Liver (tissue), 3 donors: Measurements from ENCODE around the gene KHK.

Source experiments
- FOXA1 ChIP-seq: IDR thresholded peaks from 2 replicates; pipeline ENCODE4 v1.6.1; 2016; ENCODE audit warnings: antibody characterized with exemption
- FOXA2 ChIP-seq: IDR thresholded peaks from 2 replicates; pipeline ENCODE4 v1.6.1; 2016; ENCODE audit warnings: antibody characterized with exemption
- GABPA ChIP-seq, 2 donors: IDR thresholded peaks in 1 of 2; conservative IDR thresholded peaks in 1 of 2; 2 replicates each; pipeline ENCODE4 v1.6.1; 2016; ENCODE audit warnings: antibody characterized with exemption in 2 of 2, mild to moderate bottlenecking in 1 of 2, moderate library complexity in 1 of 2
- RAD21 ChIP-seq, 2 donors: IDR thresholded peaks; 2 replicates each; pipeline ENCODE4 v1.6.1; 2016; ENCODE audit warnings: antibody characterized with exemption in 2 of 2, mild to moderate bottlenecking in 2 of 2
- REST ChIP-seq: IDR thresholded peaks from 2 replicates; pipeline ENCODE4 v1.6.1; 2016; ENCODE audit warnings: antibody characterized with exemption, mild to moderate bottlenecking
- SP1 ChIP-seq: IDR thresholded peaks from 2 replicates; pipeline ENCODE4 v1.6.1; 2018; ENCODE audit warnings: antibody characterized with exemption, mild to moderate bottlenecking
- TAF1 ChIP-seq: conservative IDR thresholded peaks from 2 replicates; pipeline ENCODE4 v1.6.1; 2016; ENCODE audit warnings: antibody characterized with exemption, mild to moderate bottlenecking
- YY1 ChIP-seq: IDR thresholded peaks from 2 replicates; pipeline ENCODE4 v1.6.1; 2016; ENCODE audit warnings: antibody characterized with exemption, mild to moderate bottlenecking
- ZBTB33 ChIP-seq: IDR thresholded peaks from 2 replicates; pipeline ENCODE4 v1.6.1; 2016; ENCODE audit warnings: antibody characterized with exemption
- TF ChIP-seq, protein P1 (sequence below): fragments of 150-350 bp; IDR thresholded peaks from 2 replicates; pipeline ENCODE4 v1.5.1; 2017; ENCODE audit warnings: improper control_type of control experiment, low read depth, low read length; ENCODE audit not compliant: missing input control
- TF ChIP-seq, protein P2 (sequence below): IDR thresholded peaks from 2 replicates; pipeline ENCODE4 v1.6.1; 2016; ENCODE audit warnings: antibody characterized with exemption
- TF ChIP-seq, protein P3 (sequence below): IDR thresholded peaks from 2 replicates; pipeline ENCODE4 v1.6.1; 2016; ENCODE audit warnings: antibody characterized with exemption
- donor health status: healthy.
- donor health status: healthy.

GRCh38 chr2:27085673-27086089 is 891 bp upstream of the KHK start:
- TF ChIP-seq GABPA (IDR thresholded peaks at IDR 0.05 in 1 of 2, conservative IDR thresholded peaks at IDR 0.05 in 1 of 2) (no peak), YY1 (no peak), ZBTB33 (no peak), REST (no peak), TAF1 (no peak), FOXA2 (no peak), FOXA1 (no peak), RAD21 (IDR thresholded peaks at IDR 0.05) (peak; percentile 75 to 76), SP1 (no peak)
- TF ChIP-seq, protein P1, sequence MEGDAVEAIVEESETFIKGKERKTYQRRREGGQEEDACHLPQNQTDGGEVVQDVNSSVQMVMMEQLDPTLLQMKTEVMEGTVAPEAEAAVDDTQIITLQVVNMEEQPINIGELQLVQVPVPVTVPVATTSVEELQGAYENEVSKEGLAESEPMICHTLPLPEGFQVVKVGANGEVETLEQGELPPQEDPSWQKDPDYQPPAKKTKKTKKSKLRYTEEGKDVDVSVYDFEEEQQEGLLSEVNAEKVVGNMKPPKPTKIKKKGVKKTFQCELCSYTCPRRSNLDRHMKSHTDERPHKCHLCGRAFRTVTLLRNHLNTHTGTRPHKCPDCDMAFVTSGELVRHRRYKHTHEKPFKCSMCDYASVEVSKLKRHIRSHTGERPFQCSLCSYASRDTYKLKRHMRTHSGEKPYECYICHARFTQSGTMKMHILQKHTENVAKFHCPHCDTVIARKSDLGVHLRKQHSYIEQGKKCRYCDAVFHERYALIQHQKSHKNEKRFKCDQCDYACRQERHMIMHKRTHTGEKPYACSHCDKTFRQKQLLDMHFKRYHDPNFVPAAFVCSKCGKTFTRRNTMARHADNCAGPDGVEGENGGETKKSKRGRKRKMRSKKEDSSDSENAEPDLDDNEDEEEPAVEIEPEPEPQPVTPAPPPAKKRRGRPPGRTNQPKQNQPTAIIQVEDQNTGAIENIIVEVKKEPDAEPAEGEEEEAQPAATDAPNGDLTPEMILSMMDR: peak; percentile 28
- TF ChIP-seq, protein P2, sequence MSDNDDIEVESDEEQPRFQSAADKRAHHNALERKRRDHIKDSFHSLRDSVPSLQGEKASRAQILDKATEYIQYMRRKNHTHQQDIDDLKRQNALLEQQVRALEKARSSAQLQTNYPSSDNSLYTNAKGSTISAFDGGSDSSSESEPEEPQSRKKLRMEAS: no peak
- TF ChIP-seq, protein P3, sequence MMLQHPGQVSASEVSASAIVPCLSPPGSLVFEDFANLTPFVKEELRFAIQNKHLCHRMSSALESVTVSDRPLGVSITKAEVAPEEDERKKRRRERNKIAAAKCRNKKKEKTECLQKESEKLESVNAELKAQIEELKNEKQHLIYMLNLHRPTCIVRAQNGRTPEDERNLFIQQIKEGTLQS: no peak
